H1 (cell line): ENCODE results near the gene CRHR1. TPM values are rescaled to one million over a fixed set of nuclear protein-coding genes. Genes with fewer than 3 reads are reported as not detected.

Source experiments
- CTCF ChIA-PET: fragments of 300-600 bp; sonication (Branson Sonifier 250); formaldehyde crosslinking; loops from one replicate; lab custom pipeline; 2021; ENCODE audit not compliant: partially characterized antibody; lab: Charles Lee
- POLR2A ChIA-PET: fragments of 300-600 bp; sonication (Branson Sonifier 250); formaldehyde crosslinking; loops from one replicate; lab custom pipeline; 2021; ENCODE audit warnings: inconsistent platforms; ENCODE audit not compliant: partially characterized antibody; lab: Charles Lee
- DNase-seq, 2 experiments: peaks; one replicate each; pipeline versions ENCODE4 v3.0.0 to v3.0.0-alpha.2; 2010 to 2022; ENCODE audit warnings: low spot score in 2 of 2, low read depth in 1 of 2, mixed read lengths in 1 of 2
- FAIRE-seq: peaks from 2 replicates; lab custom pipeline; 2011; peaks lifted over from hg19 to GRCh38; lab: Jason Lieb, UNC
- H2AFZ ChIP-seq: 2 replicates; pipeline ENCODE4 v1.8.1; 2012; ENCODE audit warnings: low read length, inconsistent platforms
- H2AK5ac ChIP-seq: 2 replicates; pipeline ENCODE4 v1.6.1; 2013; ENCODE audit warnings: low read depth, low read length
- H2BK120ac ChIP-seq: replicated peaks from 2 replicates; pipeline ENCODE3; 2013; ENCODE audit warnings: low read depth, low read length, inconsistent platforms
- H2BK12ac ChIP-seq: 2 replicates; pipeline ENCODE4 v1.6.1; 2013; ENCODE audit warnings: low read depth, low read length
- H2BK15ac ChIP-seq: 2 replicates; pipeline ENCODE4 v1.6.1; 2013; ENCODE audit warnings: low read length
- H2BK20ac ChIP-seq: 2 replicates; pipeline ENCODE4 v1.6.1; 2013; ENCODE audit warnings: low read length
- H2BK5ac ChIP-seq: 2 replicates; pipeline ENCODE4 v1.6.1; 2013; ENCODE audit warnings: low read depth, low read length
- H3K14ac ChIP-seq: 2 replicates; pipeline ENCODE4 v1.6.1; 2013; ENCODE audit warnings: inconsistent platforms; ENCODE audit not compliant: insufficient read length
- H3K18ac ChIP-seq: 2 replicates; pipeline ENCODE4 v1.6.1; 2013; ENCODE audit warnings: low read length; ENCODE audit errors: extremely low read depth
- H3K23ac ChIP-seq: 2 replicates; pipeline ENCODE4 v1.6.1; 2013; ENCODE audit warnings: inconsistent platforms; ENCODE audit not compliant: insufficient read length
- H3K23me2 ChIP-seq: 2 replicates; pipeline ENCODE4 v1.6.1; 2013; ENCODE audit warnings: low read depth, low read length
- H3K27ac ChIP-seq: 2 replicates; pipeline ENCODE4 v1.6.1; 2011; ENCODE audit warnings: low read depth, low read length, inconsistent platforms
- H3K27me3 ChIP-seq, 4 experiments: replicated peaks in 1 of 4; 1 replicate in 1 of 4; 2 replicates in 3 of 4; pipeline versions ENCODE4 v1.6.1 to v1.8.1; 2011 to 2013; ENCODE audit warnings: low read length in 3 of 4, mild to moderate bottlenecking in 3 of 4, inconsistent platforms in 2 of 4, mixed read lengths in 2 of 4, moderate library complexity in 1 of 4; ENCODE audit not compliant: control insufficient read depth in 3 of 4, insufficient read depth in 3 of 4; ENCODE audit errors: extremely low read depth in 1 of 4
- H3K36me3 ChIP-seq, 4 experiments: 2 replicates each; pipeline versions ENCODE4 v1.6.1 to v1.8.1; 2011 to 2013; ENCODE audit warnings: mild to moderate bottlenecking in 4 of 4, low read length in 3 of 4, moderate library complexity in 2 of 4, control low read depth in 1 of 4, inconsistent platforms in 1 of 4; ENCODE audit not compliant: insufficient read depth in 4 of 4, control insufficient read depth in 2 of 4
- H3K4ac ChIP-seq: replicated peaks from 2 replicates; pipeline ENCODE3; 2013; ENCODE audit warnings: low read length, low read depth, mixed read lengths, inconsistent platforms; ENCODE audit not compliant: insufficient read length
- H3K4me1 ChIP-seq, 4 experiments: replicated peaks in 1 of 4; 1 replicate in 1 of 4; 2 replicates in 3 of 4; pipeline versions ENCODE4 v1.6.1 to v1.8.1; 2011 to 2013; ENCODE audit warnings: low read length in 3 of 4, inconsistent platforms in 2 of 4, mixed read lengths in 1 of 4; ENCODE audit not compliant: insufficient read depth in 4 of 4, control insufficient read depth in 3 of 4
- H3K4me2 ChIP-seq, 2 experiments: 2 replicates each; pipeline versions ENCODE4 v1.6.1 to v1.8.1; 2011 to 2013; ENCODE audit warnings: low read depth in 2 of 2, low read length in 2 of 2, control low read depth in 1 of 2, inconsistent platforms in 1 of 2, mild to moderate bottlenecking in 1 of 2; ENCODE audit not compliant: insufficient read depth in 1 of 2
- H3K4me3 ChIP-seq, 4 experiments: fragments of 200-600, 300-600 bp in 1 of 4; sonication (generic), shearing (Covaris generic), sonication (Bioruptor Twin) in 1 of 4; 2 replicates each; pipeline versions ENCODE4 v1.5.1 to v1.8.1; 2011 to 2016; ENCODE audit warnings: low read length in 4 of 4, low read depth in 3 of 4, control low read depth in 2 of 4, inconsistent platforms in 2 of 4, mild to moderate bottlenecking in 2 of 4, mixed read lengths in 1 of 4, moderate library complexity in 1 of 4; ENCODE audit not compliant: insufficient read depth in 2 of 4; ENCODE audit errors: extremely low read depth in 1 of 4
- H3K56ac ChIP-seq: replicated peaks from 2 replicates; pipeline ENCODE3; 2013; ENCODE audit warnings: low read depth, mild to moderate bottlenecking, mixed read lengths, low read length, inconsistent platforms; ENCODE audit not compliant: insufficient read length
- H3K79me1 ChIP-seq: 2 replicates; pipeline ENCODE4 v1.6.1; 2013; ENCODE audit warnings: low read depth, low read length, control low read depth
- H3K79me2 ChIP-seq, 2 experiments: 2 replicates each; pipeline versions ENCODE4 v1.6.1 to v1.8.1; 2012 to 2013; ENCODE audit warnings: low read length in 2 of 2, mild to moderate bottlenecking in 2 of 2, inconsistent platforms in 1 of 2; ENCODE audit not compliant: insufficient read depth in 2 of 2, control insufficient read depth in 1 of 2
- H3K9ac ChIP-seq, 4 experiments: replicated peaks in 1 of 4; 1 replicate in 1 of 4; 2 replicates in 3 of 4; pipeline versions ENCODE4 v1.6.1 to v1.8.1; 2011 to 2013; ENCODE audit warnings: low read depth in 3 of 4, low read length in 3 of 4, control low read depth in 2 of 4, mild to moderate bottlenecking in 2 of 4, moderate library complexity in 2 of 4, inconsistent platforms in 1 of 4; ENCODE audit errors: extremely low read depth in 1 of 4
- H3K9me3 ChIP-seq, 2 experiments: 2 replicates each; pipeline versions ENCODE4 v1.6.1 to v1.8.1; 2012 to 2013; ENCODE audit warnings: mild to moderate bottlenecking in 2 of 2, moderate library complexity in 2 of 2, control low read depth in 1 of 2, inconsistent platforms in 1 of 2, low read depth in 1 of 2, low read length in 1 of 2, mixed read lengths in 1 of 2; ENCODE audit not compliant: insufficient read depth in 2 of 2
- H4K20me1 ChIP-seq, 2 experiments: replicated peaks in 1 of 2; 2 replicates each; pipeline versions ENCODE3 to v1.8.1; 2011 to 2013; ENCODE audit warnings: inconsistent platforms in 2 of 2, low read length in 2 of 2, mild to moderate bottlenecking in 1 of 2; ENCODE audit not compliant: insufficient read depth in 2 of 2, control insufficient read depth in 1 of 2
- H4K5ac ChIP-seq: 2 replicates; pipeline ENCODE4 v1.6.1; 2013; ENCODE audit warnings: low read length, low read depth, mixed read lengths, inconsistent platforms; ENCODE audit not compliant: insufficient read length
- H4K8ac ChIP-seq: 2 replicates; pipeline ENCODE4 v1.8.0; 2013; ENCODE audit warnings: mild to moderate bottlenecking, moderate library complexity, low read length, inconsistent platforms; ENCODE audit not compliant: insufficient read depth; ENCODE audit errors: extremely low read depth
- H4K91ac ChIP-seq: replicated peaks from 2 replicates; pipeline ENCODE3; 2013; ENCODE audit warnings: low read length, mixed read lengths, inconsistent platforms; ENCODE audit not compliant: insufficient read length
- HDAC2 ChIP-seq, 2 experiments: fragments of 300-600 bp in 1 of 2; sonication (generic) in 1 of 2; IDR thresholded peaks; 2 replicates each; pipeline ENCODE4 v1.6.1; 2011 to 2012; ENCODE audit warnings: low read depth in 2 of 2, low read length in 2 of 2, mild to moderate bottlenecking in 2 of 2, moderate library complexity in 2 of 2, borderline replicate concordance in 1 of 2, inconsistent platforms in 1 of 2
- POLR2A ChIP-seq, 2 experiments: IDR thresholded peaks; 1 replicate in 1 of 2; 2 replicates in 1 of 2; pipeline ENCODE4 v1.6.1; 2011; ENCODE audit warnings: low read depth in 2 of 2, low read length in 2 of 2, mild to moderate bottlenecking in 2 of 2; ENCODE audit errors: control extremely low read depth in 1 of 2
- POU5F1 ChIP-seq: IDR thresholded peaks from 2 replicates; pipeline ENCODE4 v1.6.1; 2011; ENCODE audit warnings: low read depth, mild to moderate bottlenecking, low read length, moderate library complexity
- WGBS, 2 experiments: shearing (Covaris generic) in 1 of 2; methylation state at CpG; one replicate each; pipeline versions ENCODE4 v1.1.6 to v1.1.7; 2013 to 2015; ENCODE audit warnings: low lambda C conversion rate in 2 of 2, mixed read lengths in 2 of 2, inconsistent platforms in 1 of 2, low coverage in 1 of 2, missing lambda C conversion rate in 1 of 2; ENCODE audit not compliant: insufficient replicate concordance in 2 of 2, insufficient coverage in 1 of 2, insufficient read length in 1 of 2; ENCODE audit errors: extremely low coverage in 1 of 2, missing lambda C conversion rate in 1 of 2; 5-methylcytosine and 5-hydroxymethylcytosine counted together
- polyA plus RNA-seq, 7 experiments: library from polyadenylated mRNA; depleted of rRNA in 3 of 7; stranded (reverse) in 5 of 7; unstranded in 2 of 7; fragments of >200 nt in 5 of 7; fragments of 200-250 nt in 2 of 7; gene quantifications; 1 replicate in 5 of 7; 2 replicates in 1 of 7; 4 replicates in 1 of 7; pipeline versions ENCODE4 v1.2.1 to v1.2.3, GENCODE V29; 2011 to 2013; ENCODE audit warnings: missing spikeins in 2 of 7, mixed read lengths in 2 of 7
- total RNA-seq: library from RNA; stranded (reverse); fragmentation: NEBNext Ultra II Directional; extraction: Animal tissue kit (Norgen Biotek cat#: 25700); gene quantifications from 2 replicates; pipeline ENCODE4 v1.2.1, GENCODE V29; 2021

The CRHR1 gene
- total and polyA plus RNA-seq, 2 of the 8 experiments (the other 6 are each of a cell fraction or from before 2014, with no cell fraction given) = 0.56 to 1.7 TPM

- DNase-seq (no peak), FAIRE-seq (no peak)
- POLR2A ChIA-PET = interaction anchor here (0.7 to 5.3 kb wide), 2 partner anchors 8 to 13 kb away, joined by 3 to 23 read pairs; partner anchors contain the start of gene CRHR1
- Histone ChIP-seq H3K36me3 (no peaks in the 10 kb centered on the region), H3K4me1 (peaks cover 9 to 15% (median 13%) of the 10 kb centered on the region in 4 experiments), H3K4me2 (no peak overlapping the region), H3K79me1 (no peaks in the 10 kb centered on the region), H4K91ac (no peak overlapping the region), H2AFZ (no peak overlapping the region), H2BK5ac (no peak overlapping the region), H2BK20ac (0 out of 2 replicates have a peak overlapping the region, but pooled peaks have one; percentile 32), H3K27ac (no peak overlapping the region), H3K27me3 (no peaks in the 10 kb centered on the region), H3K9ac (no peak overlapping the region), H2AK5ac (no peak overlapping the region), H3K56ac (no peak overlapping the region), H3K23me2 (no peaks in the 10 kb centered on the region; the same call in 1 of the 2 replicates), H3K9me3 (no peaks in the 10 kb centered on the region), H3K4me3 (no peak overlapping the region), H3K18ac (no peak overlapping the region), H2BK12ac (peak overlapping the region; percentile 12; the same call in 1 of the 2 replicates), H3K4ac (peak overlapping the region; percentile 34), H4K8ac (no peak overlapping the region), H4K20me1 (no peaks in the 10 kb centered on the region), H3K14ac (no peak overlapping the region), H2BK15ac (peak overlapping the region; percentile 10; the same call in 1 of the 2 replicates), H2BK120ac (no peak overlapping the region), H4K5ac (no peak overlapping the region), H3K79me2 (no peaks in the 10 kb centered on the region), H3K23ac (no peak overlapping the region)
- 71% methylated on average over 5 of the region's 5 CpGs; no CpG with 5 or more reads in 1 of the 2 experiments for WGBS, 2 experiments
- CTCF ChIA-PET = interaction anchor here (0.9 to 6.6 kb wide), 10 partner anchors 7 to 127 kb away, joined by 3 to 84 read pairs (median 3); partner anchors contain the start of gene CRHR1
- no peak for TF ChIP-seq POLR2A (IDR thresholded peaks at IDR 0.05; ENCODE audit: control extremely low read depth in 1 of 2, low read depth in 2 of 2, low read length in 2 of 2)
- no peak for TF ChIP-seq HDAC2 (IDR thresholded peaks at IDR 0.05; ENCODE audit: borderline replicate concordance in 1 of 2, low read depth in 2 of 2, low read length in 2 of 2)
- no peak for TF ChIP-seq POU5F1
These were observed 9.0 kb upstream of the CRHR1 start for GRCh38 chr17:45775148-45775547.
